Stimulated activated CD8-positive, alpha-beta memory T cell treated with anti-CD3 and anti-CD28 coated beads, Interleukin-12 subunit alpha, Interleukin-12 subunit beta, amount 100 ng/mL, for 24 hours (primary cell): ENCODE measurements around the gene RFTN1.

Experiments used
- DNase-seq: peaks from one replicate; pipeline ENCODE4 v3.0.0-alpha.2; 2020; ENCODE audit errors: extremely low read depth

The RFTN1 gene

GRCh38 chr3:16357186-16358121 lies 156.0 kb downstream of the RFTN1 start:
- no peak for DNase-seq

- DNase-seq, result no peak
Measured at GRCh38 chr3:16355828-16356227, 157.7 kb downstream of the RFTN1 start.

- no peak for DNase-seq
Measured at GRCh38 chr3:16354291-16354690, 159.2 kb downstream of the RFTN1 start.

GRCh38 chr3:16352428-16352827 lies 161.1 kb downstream of the RFTN1 start:
- no peak for DNase-seq

GRCh38 chr3:16350597-16351318 lies 162.7 kb downstream of the RFTN1 start:
- no peak for DNase-seq

- DNase-seq, result no peak
Measured at GRCh38 chr3:16349986-16350596, 163.4 kb downstream of the RFTN1 start.

GRCh38 chr3:16347548-16347947 lies 166.0 kb downstream of the RFTN1 start:
- DNase-seq, result no peak

GRCh38 chr3:16346413-16347081 lies 167.0 kb downstream of the RFTN1 start:
- no peak for DNase-seq

GRCh38 chr3:16343101-16343500 lies 170.4 kb downstream of the RFTN1 start:
- DNase-seq, result no peak

- DNase-seq, result no peak
Measured at GRCh38 chr3:16338999-16339398, 174.5 kb downstream of the RFTN1 start.

- peak; percentile 14 for DNase-seq
Measured at GRCh38 chr3:16337856-16338540, 175.5 kb downstream of the RFTN1 start.

GRCh38 chr3:16336825-16337224 lies 176.7 kb downstream of the RFTN1 start:
- DNase-seq, result no peak

- no peak for DNase-seq
Measured at GRCh38 chr3:16335772-16336645, 177.5 kb downstream of the RFTN1 start.

GRCh38 chr3:16335333-16335732 lies 178.2 kb downstream of the RFTN1 start:
- DNase-seq, result no peak

GRCh38 chr3:16334909-16335308 lies 178.6 kb downstream of the RFTN1 start:
- no peak for DNase-seq

GRCh38 chr3:16332904-16333426 lies 180.5 kb downstream of the RFTN1 start:
- no peak for DNase-seq

- DNase-seq, result no peak
Measured at GRCh38 chr3:16331319-16331883, 182.1 kb downstream of the RFTN1 start.

- no peak for DNase-seq
Measured at GRCh38 chr3:16330351-16330750, 183.1 kb downstream of the RFTN1 start.

GRCh38 chr3:16329826-16330129 lies 183.7 kb downstream of the RFTN1 start:
- DNase-seq, result no peak
